Naive thymus-derived CD4-positive, alpha-beta T cell (primary cell): ENCODE results near the gene MIPEP. TPM values are rescaled to one million over a fixed set of nuclear protein-coding genes. Genes with fewer than 3 reads are reported as not detected.
"Not testable (repeated sequence)": the region's sequence is repeated elsewhere in the genome, so short reads cannot be mapped to it uniquely, and the experiment has no call there.

Source experiments
- ATAC-seq: fragments of 150-1000 bp; cut with Tn5 transposase; 2 replicates; pipeline ENCODE4 v1.10.0; 2021; ENCODE audit warnings: mild to moderate bottlenecking, moderate library complexity
- CTCF ChIA-PET: fragments of 350-600 bp; sonication (Branson Sonifier 250); formaldehyde crosslinking; loops from one replicate; lab custom pipeline; 2021; ENCODE audit warnings: antibody characterized with exemption; lab: Charles Lee
- POLR2A ChIA-PET: fragments of 350-600 bp; sonication (Branson Sonifier 250); formaldehyde crosslinking; loops from one replicate; lab custom pipeline; 2021; ENCODE audit warnings: antibody characterized with exemption, inconsistent platforms; lab: Charles Lee
- DNase-seq, 9 donors: peaks; one replicate each; pipeline versions ENCODE4 v3.0.0 to v3.0.0-alpha.2; 2020 to 2022; ENCODE audit warnings: mixed read lengths in 1 of 9
- H3K27ac ChIP-seq: one replicate; pipeline ENCODE4 v1.7.0; 2013; ENCODE audit warnings: mild to moderate bottlenecking, low read depth, low read length, moderate library complexity
- H3K27me3 ChIP-seq, 2 donors: one replicate each; pipeline ENCODE4 v1.7.0; 2013; ENCODE audit warnings: low read length in 2 of 2, mild to moderate bottlenecking in 2 of 2, moderate library complexity in 2 of 2; ENCODE audit not compliant: control insufficient read depth in 2 of 2, insufficient read depth in 2 of 2
- H3K36me3 ChIP-seq, 3 experiments: 1 replicate in 2 of 3; 2 replicates in 1 of 3; pipeline ENCODE4 v1.7.0; 2013; ENCODE audit warnings: low read length in 3 of 3, mild to moderate bottlenecking in 3 of 3, moderate library complexity in 1 of 3; ENCODE audit not compliant: insufficient read depth in 3 of 3, control insufficient read depth in 2 of 3
- H3K4me1 ChIP-seq, 2 donors: one replicate each; pipeline ENCODE4 v1.7.0; 2013; ENCODE audit warnings: low read length in 2 of 2, mild to moderate bottlenecking in 2 of 2, moderate library complexity in 1 of 2; ENCODE audit not compliant: control insufficient read depth in 2 of 2, insufficient read depth in 2 of 2
- H3K4me3 ChIP-seq: 2 replicates; pipeline ENCODE4 v1.7.0; 2013; ENCODE audit warnings: mild to moderate bottlenecking, low read length
- H3K9me3 ChIP-seq, 3 experiments: 1 replicate in 2 of 3; 2 replicates in 1 of 3; pipeline ENCODE4 v1.7.0; 2013; ENCODE audit warnings: low read length in 3 of 3; ENCODE audit not compliant: control insufficient read depth in 2 of 3
- H3K27ac Mint-ChIP-seq, 9 donors: one replicate each; pipeline ENCODE4 v1.8.0; 2020 to 2022; ENCODE audit warnings: mixed read lengths in 9 of 9, mild to moderate bottlenecking in 8 of 9, moderate library complexity in 5 of 9, inconsistent platforms in 2 of 9
- H3K27me3 Mint-ChIP-seq, 5 donors: one replicate each; pipeline ENCODE4 v1.8.0; 2021 to 2022; ENCODE audit warnings: mixed read lengths in 5 of 5, mild to moderate bottlenecking in 1 of 5
- H3K36me3 Mint-ChIP-seq, 5 donors: one replicate each; pipeline ENCODE4 v1.8.0; 2020 to 2022; ENCODE audit warnings: mixed read lengths in 5 of 5, mild to moderate bottlenecking in 3 of 5, inconsistent platforms in 1 of 5
- H3K4me1 Mint-ChIP-seq, 7 donors: one replicate each; pipeline ENCODE4 v1.8.0; 2020 to 2022; ENCODE audit warnings: mixed read lengths in 7 of 7, mild to moderate bottlenecking in 3 of 7, inconsistent platforms in 1 of 7
- H3K4me3 Mint-ChIP-seq, 10 donors: one replicate each; pipeline ENCODE4 v1.8.0; 2020 to 2022; ENCODE audit warnings: mild to moderate bottlenecking in 10 of 10, mixed read lengths in 10 of 10, moderate library complexity in 6 of 10, inconsistent platforms in 2 of 10
- H3K9me3 Mint-ChIP-seq, 11 donors: one replicate each; pipeline ENCODE4 v1.8.0; 2020 to 2022; ENCODE audit warnings: mixed read lengths in 11 of 11, mild to moderate bottlenecking in 4 of 11, inconsistent platforms in 1 of 11, moderate library complexity in 1 of 11
- intact Hi-C, 2 donors: fragments of 100-400 bp; cut with micrococcal nuclease; formaldehyde crosslinking; loops; one replicate each; pipeline ENCODE4 v1.15.1; 2023
- polyA plus RNA-seq, 2 donors: library from polyadenylated mRNA; unstranded; fragments of 300-500 nt; fragmentation: Illumina TruSeq; gene quantifications; one replicate each; pipeline ENCODE4 v1.2.3, GENCODE V29; 2021
- total RNA-seq, 6 experiments: library from RNA in 5 of 6; stranded (reverse) in 5 of 6; gene quantifications; 1 replicate in 5 of 6; 2 replicates in 1 of 6; pipeline ENCODE4 v1.2.3 and lab custom pipeline; 2021 to 2026

MIPEP gene
- total and polyA plus RNA-seq, 7 experiments from 2014 or later = 8.0 to 20.7 (median 9.5) TPM

DNA sequence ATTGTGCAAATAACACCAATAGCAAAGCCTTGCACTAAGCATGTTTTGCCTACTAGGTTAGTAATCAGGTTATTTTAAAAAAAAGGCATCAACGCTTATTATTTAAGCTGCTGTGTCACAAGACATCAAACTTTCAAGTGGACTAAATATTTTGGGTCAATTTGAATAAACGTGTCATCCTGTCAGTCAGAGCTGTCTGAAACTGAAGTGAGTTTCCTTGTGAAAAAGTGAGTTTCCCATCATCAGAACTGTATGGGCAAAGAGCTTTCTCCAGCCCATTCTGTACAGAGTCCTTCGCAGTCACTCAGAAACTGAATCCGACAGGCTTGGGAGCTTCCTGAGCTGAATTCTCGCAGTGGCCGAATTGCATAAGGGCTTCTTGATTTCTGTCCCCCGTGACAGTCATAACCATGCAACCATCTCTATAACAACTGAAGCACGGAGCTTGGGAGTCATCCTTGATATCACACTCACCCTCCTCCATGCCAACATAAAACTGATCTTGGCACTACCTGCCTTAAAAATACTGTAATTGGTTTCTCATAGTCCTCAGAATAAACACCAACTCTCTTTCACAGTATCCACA is 139.8 kb downstream of the MIPEP start:
- DNase-seq = no peak

GRCh38 chr13:23748109-23748990 is 140.8 kb downstream of the MIPEP start:
- H3K4me1 ChIP-seq = peaks cover 0 to 16% of the 10 kb centered on the region in 2 donors
- Mint-ChIP-seq H3K36me3 (peaks cover 0 to 33% (median 7%) of the 10 kb centered on the region in 5 donors), H3K4me1 (peaks cover 21 to 31% (median 28%) of the 10 kb centered on the region in 7 donors), H3K27ac (no peak overlapping the region), H3K27me3 (peaks cover 0 to 28% (median 0%) of the 10 kb centered on the region in 5 donors), H3K9me3 (no peaks in the 10 kb centered on the region), H3K4me3 (no peak overlapping the region)
- no peak overlapping the region for H3K4me3 ChIP-seq
- no peaks in the 10 kb centered on the region for H3K9me3 ChIP-seq
- ChIA-PET POLR2A (interaction anchor here (1.0 kb wide), 1 partner anchor 10 kb away, joined by 3 read pairs; no protein-coding TSS in a partner anchor), CTCF (no interaction called here)
- H3K36me3 ChIP-seq = no peaks in the 10 kb centered on the region
- no peak for DNase-seq
- intact Hi-C loops = no loop called here
- H3K27me3 ChIP-seq = no peaks in the 10 kb centered on the region
- no peak for ATAC-seq
- no peak overlapping the region for H3K27ac ChIP-seq

More for the DNA sequence above, 139.8 kb downstream of the MIPEP start:
- Histone ChIP-seq H3K27ac (no peak overlapping the region), H3K4me3 (no peak overlapping the region), H3K27me3 (no peaks in the 10 kb centered on the region), H3K9me3 (no peaks in the 10 kb centered on the region), H3K36me3 (no peaks in the 10 kb centered on the region), H3K4me1 (peaks cover 0 to 6% of the 10 kb centered on the region in 2 donors)
- H3K9me3 Mint-ChIP-seq = no peaks in the 10 kb centered on the region
- POLR2A ChIA-PET = interaction anchor here (1.0 kb wide), 1 partner anchor 9 kb away, joined by 3 read pairs; no protein-coding TSS in a partner anchor
- H3K4me1 Mint-ChIP-seq = peaks cover 13 to 31% (median 23%) of the 10 kb centered on the region in 7 donors
- intact Hi-C loops = no loop called here
- H3K4me3 Mint-ChIP-seq = no peak overlapping the region
- peaks cover 0 to 33% (median 7%) of the 10 kb centered on the region in 5 donors for H3K36me3 Mint-ChIP-seq
- peaks cover 0 to 18% (median 0%) of the 10 kb centered on the region in 5 donors for H3K27me3 Mint-ChIP-seq
- no peak overlapping the region for H3K27ac Mint-ChIP-seq
- CTCF ChIA-PET = no interaction called here
- no peak for ATAC-seq

- H3K27ac Mint-ChIP-seq, DNase-seq, H3K4me3 Mint-ChIP-seq, H3K27me3 ChIP-seq, H3K9me3 ChIP-seq, CTCF ChIA-PET, intact Hi-C loops, ATAC-seq, H3K9me3 Mint-ChIP-seq, H3K4me3 ChIP-seq, H3K27ac ChIP-seq, H3K36me3 ChIP-seq: not testable (repeated sequence)
- POLR2A ChIA-PET = interaction anchor here (0.7 kb wide), 1 partner anchor 364 kb away, joined by 3 read pairs; no protein-coding TSS in a partner anchor
- peaks cover 0 to 41% (median 0%) of the 10 kb centered on the region in 5 donors for H3K27me3 Mint-ChIP-seq
- H3K36me3 Mint-ChIP-seq = peaks cover 0 to 31% (median 7%) of the 10 kb centered on the region in 5 donors
- peaks cover 0 to 21% of the 10 kb centered on the region in 2 donors for H3K4me1 ChIP-seq
- peaks cover 23 to 40% (median 35%) of the 10 kb centered on the region in 7 donors for H3K4me1 Mint-ChIP-seq
Observed at GRCh38 chr13:23746141-23746540, 143.1 kb downstream of the MIPEP start.

GRCh38 chr13:23744315-23744714 is 144.9 kb downstream of the MIPEP start:
- peaks cover 19 to 39% (median 33%) of the 10 kb centered on the region in 7 donors for H3K4me1 Mint-ChIP-seq
- H3K36me3 Mint-ChIP-seq = peaks cover 0 to 20% (median 4%) of the 10 kb centered on the region in 5 donors
- peaks cover 0 to 46% (median 0%) of the 10 kb centered on the region in 5 donors for H3K27me3 Mint-ChIP-seq
- Histone ChIP-seq H3K4me1 (peaks cover 0 to 21% of the 10 kb centered on the region in 2 donors), H3K27ac (no peak overlapping the region), H3K27me3 (no peaks in the 10 kb centered on the region), H3K4me3 (no peak overlapping the region), H3K9me3 (no peaks in the 10 kb centered on the region), H3K36me3 (no peaks in the 10 kb centered on the region)
- H3K9me3 Mint-ChIP-seq = peaks cover 0 to 1% (median 0%) of the 10 kb centered on the region in 11 donors
- CTCF ChIA-PET = no interaction called here
- peak overlapping the region in 1 of 9 donors; percentile 42 for H3K27ac Mint-ChIP-seq
- DNase-seq (no peak), ATAC-seq (no peak)
- intact Hi-C loops = loop anchor here in 1 of 2 donors (5.0 kb wide), 2 partner anchors 33 to 47 kb away; no protein-coding TSS in a partner anchor
- POLR2A ChIA-PET = interaction anchor here (1.4 kb wide), 1 partner anchor 11 kb away, joined by 4 read pairs; no protein-coding TSS in a partner anchor
- peak overlapping the region in 4 of 10 donors; percentile 67 to 78 (median 70) for H3K4me3 Mint-ChIP-seq

- DNase-seq = peak in 7 of 9 donors; percentile 36 to 66 (median 57)
- Histone ChIP-seq H3K27me3 (no peaks in the 10 kb centered on the region), H3K36me3 (no peaks in the 10 kb centered on the region), H3K4me3 (no peak overlapping the region), H3K9me3 (no peaks in the 10 kb centered on the region), H3K27ac (no peak overlapping the region), H3K4me1 (peaks cover 0 to 21% of the 10 kb centered on the region in 2 donors)
- Mint-ChIP-seq H3K36me3 (peaks cover 0 to 22% (median 6%) of the 10 kb centered on the region in 5 donors), H3K9me3 (peaks cover 0 to 1% (median 0%) of the 10 kb centered on the region in 11 donors), H3K4me1 (peaks cover 17 to 39% (median 33%) of the 10 kb centered on the region in 7 donors), H3K27me3 (peaks cover 0 to 45% (median 0%) of the 10 kb centered on the region in 5 donors), H3K27ac (peak overlapping the region in 5 of 9 donors; percentile 8 to 62 (median 42)), H3K4me3 (peak overlapping the region; percentile 35 to 78 (median 64))
- peak; percentile 92 for ATAC-seq
- intact Hi-C loops = loop anchor here (1.0 to 5.0 kb wide), 5 partner anchors 11 to 165 kb away; partner anchors contain the start of gene MIPEP (in 1 of the 2)
- CTCF ChIA-PET = no interaction called here
- POLR2A ChIA-PET = interaction anchor here (1.4 kb wide), 1 partner anchor 12 kb away, joined by 4 read pairs; no protein-coding TSS in a partner anchor
Observed at GRCh38 chr13:23743278-23744076, 145.7 kb downstream of the MIPEP start.
